ENCODE results near the gene NEDD4L. TPM values are rescaled to one million over a fixed set of nuclear protein-coding genes. Genes with fewer than 3 reads are reported as not detected.

The NEDD4L gene
- total and polyA plus RNA-seq, 7 donors: 14.8 to 28.0 (median 19.6) TPM

- Histone ChIP-seq H3K4me1 (no peaks in the 10 kb centered on the region), H3K27me3 (ENCODE audit: insufficient read depth in 3 of 3, low read length in 2 of 3) (no peaks in the 10 kb centered on the region), H3K27ac (no peak overlapping the region), H3K9me3 (no peaks in the 10 kb centered on the region), H3K36me3 (ENCODE audit: insufficient read depth in 1 of 2, low read depth in 1 of 2) (no peaks in the 10 kb centered on the region), H3K4me3 (no peak overlapping the region)
- intact Hi-C loops (cut with DNase I): no loop called here
- ATAC-seq (no peak), DNase-seq (no peak)
- 72 to 76% (median 72%) methylated on average over 12 of the region's 12 CpGs for WGBS, 3 donors
- TF ChIP-seq CTCF (IDR thresholded peaks at IDR 0.05): no peak
Observed at GRCh38 chr18:58177004-58177717, 133.1 kb downstream of the NEDD4L start.

- no peaks in the 10 kb centered on the region for H3K9me3 ChIP-seq
- no peak overlapping the region for H3K27ac ChIP-seq
- H3K27me3 ChIP-seq (ENCODE audit: insufficient read depth in 3 of 3, low read length in 2 of 3): no peaks in the 10 kb centered on the region
- no peaks in the 10 kb centered on the region for H3K36me3 ChIP-seq (ENCODE audit: insufficient read depth in 1 of 2, low read depth in 1 of 2)
- WGBS, 3 donors: 91 to 95% (median 93%) methylated on average over 4 of the region's 4 CpGs
- no peak for DNase-seq
- no peak for ATAC-seq
- H3K4me1 ChIP-seq: peaks cover under 1% of the 10 kb centered on the region
- TF ChIP-seq CTCF (IDR thresholded peaks at IDR 0.05): no peak
- intact Hi-C loops (cut with DNase I): no loop called here
- no peak overlapping the region for H3K4me3 ChIP-seq
Observed at GRCh38 chr18:58177896-58178470, 134.0 kb downstream of the NEDD4L start.

- H3K36me3 ChIP-seq (ENCODE audit: insufficient read depth in 1 of 2, low read depth in 1 of 2): no peaks in the 10 kb centered on the region
- WGBS, 3 donors: 81 to 85% (median 81%) methylated on average over 8 of the region's 8 CpGs
- no peak for DNase-seq
- H3K9me3 ChIP-seq: no peaks in the 10 kb centered on the region
- H3K4me3 ChIP-seq: no peak overlapping the region
- intact Hi-C loops (cut with DNase I): no loop called here
- TF ChIP-seq CTCF (IDR thresholded peaks at IDR 0.05): no peak
- no peak overlapping the region for H3K27ac ChIP-seq
- no peak for ATAC-seq
- no peaks in the 10 kb centered on the region for H3K27me3 ChIP-seq (ENCODE audit: insufficient read depth in 3 of 3, low read length in 2 of 3)
- H3K4me1 ChIP-seq: peaks cover 6% of the 10 kb centered on the region
Observed at GRCh38 chr18:58178511-58178910, 134.5 kb downstream of the NEDD4L start.

GRCh38 chr18:58180172-58180571, 136.1 kb downstream of the NEDD4L start:
- WGBS, 3 donors: 87 to 89% (median 89%) methylated on average over 16 of the region's 16 CpGs
- H3K4me1 ChIP-seq: peaks cover 6% of the 10 kb centered on the region
- no peak overlapping the region for H3K27ac ChIP-seq
- H3K4me3 ChIP-seq: no peak overlapping the region
- no peaks in the 10 kb centered on the region for H3K9me3 ChIP-seq
- DNase-seq (no peak), ATAC-seq (no peak)
- no peaks in the 10 kb centered on the region for H3K27me3 ChIP-seq (ENCODE audit: insufficient read depth in 3 of 3, low read length in 2 of 3)
- no peak for TF ChIP-seq CTCF (IDR thresholded peaks at IDR 0.05)
- no peaks in the 10 kb centered on the region for H3K36me3 ChIP-seq (ENCODE audit: insufficient read depth in 1 of 2, low read depth in 1 of 2)
- intact Hi-C loops (cut with DNase I): loop anchor here in 1 of 2 donors (2.0 to 5.0 kb wide), 2 partner anchors 138 to 143 kb away; partner anchors contain the start of gene NEDD4L

All from psoas muscle (tissue), 8 donors.